HepG2 (cell line): ENCODE data around the gene NAMPT.

Source experiments
- IRF9 ChIP-seq: sonication (generic); formaldehyde crosslinking; IDR thresholded peaks from 2 replicates; pipeline ENCODE4 v1.8.0; 2022; ENCODE audit warnings: missing genetic modification reagents, mild to moderate bottlenecking, borderline replicate concordance
- SRF ChIP-seq: IDR thresholded peaks from 2 replicates; pipeline ENCODE4 v1.6.1; 2011; ENCODE audit warnings: mild to moderate bottlenecking, low read depth, low read length, moderate library complexity

- TF ChIP-seq IRF9 (CRISPR knock-in tag) = no peak
- no peak for TF ChIP-seq SRF
These were observed 1.3 kb downstream of the NAMPT start for GRCh38 chr7:106283501-106283830.
